ENCODE data around the gene SHISA6.

SHISA6 gene

DNA sequence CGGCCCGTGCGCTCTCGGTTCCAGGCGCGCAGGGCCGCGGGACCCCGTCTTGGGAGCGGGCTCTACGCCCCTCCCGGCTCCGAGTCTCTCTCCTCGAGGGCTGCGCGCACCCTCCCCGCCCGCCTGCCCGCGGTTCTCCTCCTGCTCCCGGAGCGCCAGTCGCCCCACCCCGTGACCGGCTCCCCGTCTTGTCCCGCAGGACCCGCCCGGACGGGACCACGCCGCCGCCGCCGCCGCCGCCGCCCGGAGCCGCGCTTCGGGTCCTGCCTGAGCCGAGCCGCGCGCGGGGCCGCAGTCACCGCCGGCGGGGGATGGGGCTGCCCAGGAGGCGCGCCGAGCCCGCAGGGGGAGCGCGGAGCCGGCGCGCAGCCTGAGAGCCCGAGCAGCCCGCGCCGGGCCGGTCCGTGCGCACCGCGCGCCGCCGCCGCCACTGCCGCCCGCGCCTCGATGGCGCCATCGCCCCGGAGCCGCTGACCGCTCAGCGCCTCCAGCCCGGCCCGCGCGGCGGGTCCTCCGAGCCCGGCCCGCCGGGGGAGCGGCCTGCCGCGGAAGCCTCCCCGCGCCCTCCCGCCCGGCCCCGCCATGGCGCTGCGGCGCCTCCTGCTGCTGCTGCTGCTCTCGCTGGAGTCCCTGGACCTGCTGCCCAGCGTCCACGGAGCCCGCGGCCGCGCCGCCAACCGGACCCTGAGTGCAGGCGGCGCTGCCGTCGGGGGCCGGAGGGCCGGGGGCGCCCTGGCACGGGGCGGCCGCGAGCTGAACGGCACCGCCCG is at the start of gene SHISA6:
Gene SHISA6 (plus strand): TSS at position 373 of the 770 bp plus-strand sequence.
- Histone ChIP-seq H3K27me3 (peaks cover 82% of the 10 kb centered on the region), H3K4me1 (ENCODE audit: control insufficient read depth in 1 of 2, insufficient read depth in 1 of 2, low read depth in 1 of 2, low read length in 1 of 2) (no peaks in the 10 kb centered on the region), H3K27ac (no peak within 1 kb of the TSS), H3K9me3 (no peaks in the 10 kb centered on the region), H3K4me3 (ENCODE audit: low read depth in 1 of 2, low read length in 1 of 2) (no peak within 1 kb of the TSS), H3K36me3 (no peaks in the 10 kb centered on the region)
- TF ChIP-seq, protein P1, sequence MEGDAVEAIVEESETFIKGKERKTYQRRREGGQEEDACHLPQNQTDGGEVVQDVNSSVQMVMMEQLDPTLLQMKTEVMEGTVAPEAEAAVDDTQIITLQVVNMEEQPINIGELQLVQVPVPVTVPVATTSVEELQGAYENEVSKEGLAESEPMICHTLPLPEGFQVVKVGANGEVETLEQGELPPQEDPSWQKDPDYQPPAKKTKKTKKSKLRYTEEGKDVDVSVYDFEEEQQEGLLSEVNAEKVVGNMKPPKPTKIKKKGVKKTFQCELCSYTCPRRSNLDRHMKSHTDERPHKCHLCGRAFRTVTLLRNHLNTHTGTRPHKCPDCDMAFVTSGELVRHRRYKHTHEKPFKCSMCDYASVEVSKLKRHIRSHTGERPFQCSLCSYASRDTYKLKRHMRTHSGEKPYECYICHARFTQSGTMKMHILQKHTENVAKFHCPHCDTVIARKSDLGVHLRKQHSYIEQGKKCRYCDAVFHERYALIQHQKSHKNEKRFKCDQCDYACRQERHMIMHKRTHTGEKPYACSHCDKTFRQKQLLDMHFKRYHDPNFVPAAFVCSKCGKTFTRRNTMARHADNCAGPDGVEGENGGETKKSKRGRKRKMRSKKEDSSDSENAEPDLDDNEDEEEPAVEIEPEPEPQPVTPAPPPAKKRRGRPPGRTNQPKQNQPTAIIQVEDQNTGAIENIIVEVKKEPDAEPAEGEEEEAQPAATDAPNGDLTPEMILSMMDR (IDR thresholded peaks at IDR 0.05): no peak

DNA sequence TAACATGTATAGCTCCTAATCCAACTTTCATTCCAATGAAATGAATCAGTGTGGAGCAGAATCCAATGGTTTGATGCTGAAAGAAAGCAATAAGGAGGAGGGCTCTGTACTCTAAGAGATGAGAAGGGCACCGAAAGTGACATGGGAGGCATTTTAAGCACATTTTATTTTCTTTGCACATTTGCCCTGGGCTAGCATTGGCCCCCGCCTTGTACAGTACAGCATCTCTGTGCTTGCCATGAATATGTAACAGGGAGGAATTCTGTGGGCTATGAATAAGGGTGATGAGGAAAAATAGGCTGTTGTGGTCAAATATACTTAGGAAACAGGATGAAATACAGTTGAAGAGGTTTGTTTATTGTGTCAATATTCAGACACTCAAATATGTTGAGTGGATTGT is 45.2 kb upstream of the SHISA6 start:
- Histone ChIP-seq H3K4me3 (ENCODE audit: low read depth in 1 of 2, low read length in 1 of 2) (no peak overlapping the region), H3K27me3 (no peaks in the 10 kb centered on the region), H3K27ac (no peak overlapping the region), H3K4me1 (ENCODE audit: control insufficient read depth in 1 of 2, insufficient read depth in 1 of 2, low read depth in 1 of 2, low read length in 1 of 2) (no peaks in the 10 kb centered on the region), H3K36me3 (no peaks in the 10 kb centered on the region), H3K9me3 (no peaks in the 10 kb centered on the region)
- TF ChIP-seq, protein P1 (IDR thresholded peaks at IDR 0.05): no peak

DNA sequence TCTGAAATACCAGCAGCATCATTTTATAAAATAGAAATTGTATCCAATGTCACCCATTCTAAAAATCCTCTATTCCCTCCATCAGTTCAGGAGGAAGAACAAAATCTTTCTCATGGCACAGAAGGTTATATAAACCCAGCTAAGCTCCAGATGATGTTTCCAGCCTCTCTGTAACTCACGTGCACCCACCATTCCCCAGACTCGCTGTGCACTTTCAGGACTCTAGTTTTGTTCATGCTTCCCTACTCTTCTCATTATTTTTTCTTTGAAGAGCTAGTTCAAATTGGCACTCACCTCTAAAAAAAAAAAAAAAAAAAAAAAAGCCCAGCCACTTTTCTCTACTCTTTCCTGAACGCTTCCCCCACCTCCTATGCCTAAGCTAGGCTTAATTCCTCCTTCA is 36.0 kb upstream of the SHISA6 start:
- no peak overlapping the region for H3K27ac ChIP-seq

DNA sequence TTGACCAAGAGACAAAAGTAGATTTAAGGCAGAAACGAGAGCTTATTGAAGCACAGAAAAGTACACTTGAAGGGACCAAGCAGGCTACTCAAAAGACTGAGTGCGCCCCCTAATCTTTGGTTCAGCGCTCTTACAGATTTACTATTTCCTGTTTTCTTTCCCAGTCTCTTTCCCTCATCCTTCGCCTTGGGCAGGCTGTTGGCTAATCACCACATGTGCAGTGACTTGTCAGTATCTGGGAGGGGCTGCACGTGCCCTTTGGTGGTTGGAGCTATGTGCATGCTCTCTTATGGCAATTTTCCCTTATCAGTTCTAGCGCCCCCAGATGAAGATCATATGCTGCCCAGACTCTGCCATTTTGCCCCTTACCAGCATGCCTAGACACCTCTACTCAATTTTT is 35.4 kb upstream of the SHISA6 start:
- TF ChIP-seq, protein P1 (IDR thresholded peaks at IDR 0.05): no peak
- no peaks in the 10 kb centered on the region for H3K27me3 ChIP-seq
- no peaks in the 10 kb centered on the region for H3K9me3 ChIP-seq
- H3K4me3 ChIP-seq (ENCODE audit: low read depth in 1 of 2, low read length in 1 of 2): no peak overlapping the region
- H3K36me3 ChIP-seq: no peaks in the 10 kb centered on the region
- H3K4me1 ChIP-seq (ENCODE audit: control insufficient read depth in 1 of 2, insufficient read depth in 1 of 2, low read depth in 1 of 2, low read length in 1 of 2): no peaks in the 10 kb centered on the region
- no peak overlapping the region for H3K27ac ChIP-seq

More for the DNA sequence above, 36.0 kb upstream of the SHISA6 start:
- Histone ChIP-seq H3K27me3 (no peaks in the 10 kb centered on the region), H3K36me3 (no peaks in the 10 kb centered on the region), H3K4me1 (ENCODE audit: control insufficient read depth in 1 of 2, insufficient read depth in 1 of 2, low read depth in 1 of 2, low read length in 1 of 2) (no peaks in the 10 kb centered on the region), H3K4me3 (ENCODE audit: low read depth in 1 of 2, low read length in 1 of 2) (no peak overlapping the region), H3K9me3 (no peaks in the 10 kb centered on the region)
- TF ChIP-seq, protein P1 (IDR thresholded peaks at IDR 0.05): no peak

DNA sequence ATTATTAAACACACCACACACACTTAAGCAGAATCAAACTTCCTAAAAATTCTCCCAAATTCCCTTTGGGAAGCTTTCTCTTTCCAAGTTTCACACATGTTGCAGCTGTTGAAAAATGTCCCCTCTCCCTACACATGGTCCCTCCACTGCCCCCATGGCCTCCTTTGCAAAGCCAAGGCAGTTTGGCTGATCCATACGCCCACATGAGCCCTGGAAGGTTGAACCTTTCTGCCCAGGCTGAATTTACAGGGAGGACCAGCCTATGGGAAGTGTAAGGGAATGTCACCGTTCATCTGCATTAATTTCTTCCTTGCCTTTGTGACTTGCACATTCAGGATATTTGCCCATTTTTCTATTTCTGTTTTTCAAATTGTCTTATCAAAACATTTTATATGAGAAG is 31.1 kb upstream of the SHISA6 start:
- no peaks in the 10 kb centered on the region for H3K4me1 ChIP-seq (ENCODE audit: control insufficient read depth in 1 of 2, insufficient read depth in 1 of 2, low read depth in 1 of 2, low read length in 1 of 2)
- no peak overlapping the region for H3K4me3 ChIP-seq (ENCODE audit: low read depth in 1 of 2, low read length in 1 of 2)
- TF ChIP-seq, protein P1 (IDR thresholded peaks at IDR 0.05): no peak
- no peaks in the 10 kb centered on the region for H3K36me3 ChIP-seq
- H3K27ac ChIP-seq: no peak overlapping the region
- H3K27me3 ChIP-seq: no peaks in the 10 kb centered on the region
- no peaks in the 10 kb centered on the region for H3K9me3 ChIP-seq

All from neutrophil (primary cell).